ENCODE results near the gene HOXB4.

HOXB4 gene

DNA sequence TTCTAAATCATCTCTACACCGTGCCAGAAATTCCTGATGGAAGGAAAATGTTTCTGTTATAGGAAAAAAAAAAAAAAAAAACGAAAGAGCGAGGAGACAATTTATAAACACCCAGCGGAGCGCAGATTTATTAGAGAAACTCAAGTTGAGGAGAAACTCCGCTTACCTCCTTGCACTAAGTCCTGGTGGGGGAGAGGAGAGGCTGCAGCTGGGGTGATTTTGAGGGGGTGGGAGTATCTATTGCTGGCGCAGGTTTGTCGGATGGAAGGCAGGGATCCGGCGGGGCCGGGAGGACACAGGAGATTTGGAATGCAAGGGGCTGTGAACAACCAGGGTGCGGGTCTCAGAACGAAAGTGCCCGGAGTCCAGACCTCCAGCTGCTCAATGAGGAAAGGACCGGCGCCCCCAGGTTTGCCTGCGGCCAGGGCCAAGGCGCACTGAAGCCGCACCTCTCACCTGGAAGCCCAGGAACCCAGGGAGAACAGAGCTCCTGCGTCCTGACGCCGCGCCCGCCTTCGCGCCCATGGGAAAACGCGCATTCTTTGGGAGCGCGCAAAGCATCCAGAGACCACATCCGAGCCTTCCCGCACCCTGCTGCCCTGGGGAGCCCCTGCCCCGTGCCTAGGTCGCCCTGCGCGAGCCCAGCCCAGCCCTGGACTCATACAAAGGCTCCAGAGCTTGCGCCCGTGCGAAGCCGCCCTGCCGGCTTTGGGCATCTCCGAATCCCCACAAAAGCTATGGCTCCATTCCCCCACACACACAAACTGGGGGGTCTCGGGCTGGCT is 39.5 kb upstream of the HOXB4 start:
- TF ChIP-seq, protein P1, sequence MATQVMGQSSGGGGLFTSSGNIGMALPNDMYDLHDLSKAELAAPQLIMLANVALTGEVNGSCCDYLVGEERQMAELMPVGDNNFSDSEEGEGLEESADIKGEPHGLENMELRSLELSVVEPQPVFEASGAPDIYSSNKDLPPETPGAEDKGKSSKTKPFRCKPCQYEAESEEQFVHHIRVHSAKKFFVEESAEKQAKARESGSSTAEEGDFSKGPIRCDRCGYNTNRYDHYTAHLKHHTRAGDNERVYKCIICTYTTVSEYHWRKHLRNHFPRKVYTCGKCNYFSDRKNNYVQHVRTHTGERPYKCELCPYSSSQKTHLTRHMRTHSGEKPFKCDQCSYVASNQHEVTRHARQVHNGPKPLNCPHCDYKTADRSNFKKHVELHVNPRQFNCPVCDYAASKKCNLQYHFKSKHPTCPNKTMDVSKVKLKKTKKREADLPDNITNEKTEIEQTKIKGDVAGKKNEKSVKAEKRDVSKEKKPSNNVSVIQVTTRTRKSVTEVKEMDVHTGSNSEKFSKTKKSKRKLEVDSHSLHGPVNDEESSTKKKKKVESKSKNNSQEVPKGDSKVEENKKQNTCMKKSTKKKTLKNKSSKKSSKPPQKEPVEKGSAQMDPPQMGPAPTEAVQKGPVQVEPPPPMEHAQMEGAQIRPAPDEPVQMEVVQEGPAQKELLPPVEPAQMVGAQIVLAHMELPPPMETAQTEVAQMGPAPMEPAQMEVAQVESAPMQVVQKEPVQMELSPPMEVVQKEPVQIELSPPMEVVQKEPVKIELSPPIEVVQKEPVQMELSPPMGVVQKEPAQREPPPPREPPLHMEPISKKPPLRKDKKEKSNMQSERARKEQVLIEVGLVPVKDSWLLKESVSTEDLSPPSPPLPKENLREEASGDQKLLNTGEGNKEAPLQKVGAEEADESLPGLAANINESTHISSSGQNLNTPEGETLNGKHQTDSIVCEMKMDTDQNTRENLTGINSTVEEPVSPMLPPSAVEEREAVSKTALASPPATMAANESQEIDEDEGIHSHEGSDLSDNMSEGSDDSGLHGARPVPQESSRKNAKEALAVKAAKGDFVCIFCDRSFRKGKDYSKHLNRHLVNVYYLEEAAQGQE (IDR thresholded peaks at IDR 0.05; ENCODE audit: insufficient read depth in 1 of 2, low read depth in 2 of 2, low read length in 2 of 2): no peak
- TF ChIP-seq POLR2AphosphoS5 (IDR thresholded peaks at IDR 0.05; ENCODE audit: low read depth, low read length): no peak
- TF ChIP-seq FOXP2 (optimal IDR thresholded peaks at IDR 0.05; ENCODE audit: borderline replicate concordance, extremely low read depth, extremely low read length, insufficient read depth): no peak
- no peak for TF ChIP-seq TAF1 (IDR thresholded peaks at IDR 0.05; ENCODE audit: borderline replicate concordance, insufficient read depth, low read length)
- no peak for TF ChIP-seq SIN3A (IDR thresholded peaks at IDR 0.05; ENCODE audit: borderline replicate concordance, insufficient read depth, low read length)

DNA sequence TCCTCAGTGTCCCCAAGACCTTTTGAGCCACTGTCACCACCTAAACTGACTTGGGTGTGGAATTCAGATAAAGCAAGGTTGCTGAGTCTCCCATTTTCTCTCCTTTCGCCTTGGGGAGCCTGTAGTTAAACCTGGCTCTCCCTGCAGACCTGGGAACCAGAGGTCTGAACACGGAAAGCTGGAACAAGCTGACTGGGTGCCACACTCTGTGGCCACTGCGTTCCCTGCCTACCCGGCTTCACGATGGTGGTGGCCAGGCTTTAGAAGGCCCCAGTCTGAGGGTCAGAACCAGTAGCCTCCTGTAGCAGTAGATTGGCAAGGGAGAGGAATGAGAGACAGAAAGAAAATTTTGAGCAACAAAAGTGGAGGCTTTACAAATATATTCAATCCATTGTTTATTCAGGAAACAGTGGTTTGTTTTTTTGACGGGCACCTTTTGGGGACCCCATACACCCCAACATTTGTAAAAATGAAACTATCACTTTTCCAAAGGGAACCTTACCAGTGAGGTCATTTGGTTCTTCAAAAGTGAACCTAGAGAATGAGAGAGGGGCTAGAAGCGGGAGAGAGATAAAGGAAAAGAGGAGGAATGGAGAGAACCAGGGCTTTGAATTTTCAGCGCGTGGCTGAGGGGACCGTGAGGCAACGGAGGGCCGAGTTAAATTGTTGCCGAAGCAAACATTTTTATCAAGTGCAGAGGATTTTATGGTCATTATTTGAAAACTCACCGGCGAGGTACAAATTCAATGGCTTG is 38.7 kb upstream of the HOXB4 start:
- no peak for TF ChIP-seq TAF1 (IDR thresholded peaks at IDR 0.05; ENCODE audit: borderline replicate concordance, insufficient read depth, low read length)
- no peak for TF ChIP-seq POLR2AphosphoS5 (IDR thresholded peaks at IDR 0.05; ENCODE audit: low read depth, low read length)
- TF ChIP-seq SIN3A (IDR thresholded peaks at IDR 0.05; ENCODE audit: borderline replicate concordance, insufficient read depth, low read length): no peak
- TF ChIP-seq FOXP2 (optimal IDR thresholded peaks at IDR 0.05; ENCODE audit: borderline replicate concordance, extremely low read depth, extremely low read length, insufficient read depth): no peak
- TF ChIP-seq, protein P1 (IDR thresholded peaks at IDR 0.05; ENCODE audit: insufficient read depth in 1 of 2, low read depth in 2 of 2, low read length in 2 of 2): no peak

DNA sequence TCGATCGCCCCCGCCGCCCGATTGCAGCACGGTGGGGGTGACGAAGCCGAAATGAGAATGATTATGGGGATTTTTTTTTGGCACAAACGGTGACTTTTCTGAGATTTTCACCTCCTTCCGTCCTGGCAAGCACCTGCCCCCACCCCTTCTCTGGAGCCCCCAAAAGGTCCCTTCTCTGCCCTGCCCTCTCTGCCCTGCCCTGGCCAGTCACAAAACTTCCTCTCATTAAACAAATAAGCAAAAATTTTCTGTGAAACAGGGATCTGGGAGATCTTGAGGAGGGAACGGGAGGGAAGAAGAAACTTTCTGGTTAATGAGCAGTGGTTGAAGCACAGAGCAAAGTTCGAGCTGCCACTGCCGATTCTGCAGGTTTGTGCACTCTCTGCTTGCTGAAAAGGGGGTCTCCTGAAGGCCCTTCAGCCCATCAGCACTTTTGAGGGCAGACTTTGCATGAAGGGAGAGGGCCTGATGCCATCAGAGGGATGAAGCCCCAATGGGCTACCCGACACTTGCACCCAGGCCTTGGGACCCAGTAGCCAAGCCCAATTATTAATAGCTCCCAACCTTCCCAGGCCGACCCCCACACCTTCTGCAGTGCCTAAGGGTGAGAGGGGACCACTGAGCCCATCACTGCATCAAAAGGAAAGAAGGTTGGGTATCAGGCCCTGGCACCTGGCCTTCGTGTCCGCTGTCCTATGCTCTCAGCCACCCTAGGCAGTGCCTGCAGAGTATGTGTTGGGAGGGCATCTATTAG is 38.0 kb upstream of the HOXB4 start:
- TF ChIP-seq SIN3A (IDR thresholded peaks at IDR 0.05; ENCODE audit: borderline replicate concordance, insufficient read depth, low read length): no peak
- TF ChIP-seq FOXP2 (optimal IDR thresholded peaks at IDR 0.05; ENCODE audit: borderline replicate concordance, extremely low read depth, extremely low read length, insufficient read depth): no peak
- TF ChIP-seq TAF1 (IDR thresholded peaks at IDR 0.05; ENCODE audit: borderline replicate concordance, insufficient read depth, low read length): no peak
- TF ChIP-seq, protein P1 (IDR thresholded peaks at IDR 0.05; ENCODE audit: insufficient read depth in 1 of 2, low read depth in 2 of 2, low read length in 2 of 2): no peak
- TF ChIP-seq POLR2AphosphoS5 (IDR thresholded peaks at IDR 0.05; ENCODE audit: low read depth, low read length): no peak

DNA sequence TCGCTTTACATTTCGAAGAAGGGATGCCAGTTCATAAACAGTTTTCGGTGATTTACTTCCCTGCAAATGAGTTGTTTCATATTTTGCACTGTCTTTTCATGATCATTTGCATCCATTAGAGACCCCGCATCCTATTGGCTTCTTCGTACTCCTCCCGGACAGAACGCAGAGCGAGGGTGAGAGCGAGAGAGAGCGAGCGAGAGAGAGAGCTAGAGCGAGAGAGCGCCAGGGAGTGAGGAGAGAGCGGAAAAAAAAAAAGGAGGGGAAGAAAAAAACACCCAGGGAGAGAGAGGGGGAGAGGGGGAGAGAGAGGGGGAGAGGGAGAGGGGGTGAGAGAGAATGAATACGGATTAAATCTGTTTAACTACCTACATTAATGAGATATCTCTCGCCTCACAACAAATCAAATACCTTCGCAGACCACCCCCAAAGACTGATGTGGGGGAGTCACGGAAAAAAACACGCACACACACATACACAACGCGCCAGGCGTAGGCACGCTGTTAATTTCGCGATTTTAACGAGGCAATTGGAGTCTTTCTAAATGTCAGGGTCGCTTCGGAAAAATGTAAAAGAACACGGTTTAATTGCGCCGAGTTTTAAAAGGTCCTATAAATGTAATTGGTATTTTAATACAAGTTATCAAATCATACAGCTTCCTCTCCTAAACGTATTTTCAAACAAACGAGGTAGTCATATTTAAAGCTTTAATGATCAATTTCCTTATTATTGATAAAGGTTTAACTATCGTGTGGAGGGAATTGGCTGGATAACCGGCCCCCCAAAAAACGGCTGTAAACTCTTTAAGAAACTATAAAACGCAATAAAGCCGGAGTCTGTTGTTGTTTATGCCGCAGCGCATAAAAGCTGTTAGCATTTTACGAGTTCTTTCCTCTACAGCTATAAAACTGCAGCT is 37.2 kb upstream of the HOXB4 start, which contains the start of gene HOXB8:
Gene HOXB8 (minus strand): TSS at position 246 of the 916 bp plus-strand sequence. CDS start 588 bp downstream, outside the sequence.
- TF ChIP-seq, protein P1 (IDR thresholded peaks at IDR 0.05; ENCODE audit: insufficient read depth in 1 of 2, low read depth in 2 of 2, low read length in 2 of 2): no peak
- TF ChIP-seq TAF1 (IDR thresholded peaks at IDR 0.05; ENCODE audit: borderline replicate concordance, insufficient read depth, low read length): no peak
- TF ChIP-seq SIN3A (IDR thresholded peaks at IDR 0.05; ENCODE audit: borderline replicate concordance, insufficient read depth, low read length): no peak
- no peak for TF ChIP-seq POLR2AphosphoS5 (IDR thresholded peaks at IDR 0.05; ENCODE audit: low read depth, low read length)
- TF ChIP-seq FOXP2 (optimal IDR thresholded peaks at IDR 0.05; ENCODE audit: borderline replicate concordance, extremely low read depth, extremely low read length, insufficient read depth): no peak
